Measurements from ENCODE around the gene TTYH3.

GRCh38 chr7:2585446-2585845 is 46.3 kb upstream of the TTYH3 start:
- TF ChIP-seq, protein P1, sequence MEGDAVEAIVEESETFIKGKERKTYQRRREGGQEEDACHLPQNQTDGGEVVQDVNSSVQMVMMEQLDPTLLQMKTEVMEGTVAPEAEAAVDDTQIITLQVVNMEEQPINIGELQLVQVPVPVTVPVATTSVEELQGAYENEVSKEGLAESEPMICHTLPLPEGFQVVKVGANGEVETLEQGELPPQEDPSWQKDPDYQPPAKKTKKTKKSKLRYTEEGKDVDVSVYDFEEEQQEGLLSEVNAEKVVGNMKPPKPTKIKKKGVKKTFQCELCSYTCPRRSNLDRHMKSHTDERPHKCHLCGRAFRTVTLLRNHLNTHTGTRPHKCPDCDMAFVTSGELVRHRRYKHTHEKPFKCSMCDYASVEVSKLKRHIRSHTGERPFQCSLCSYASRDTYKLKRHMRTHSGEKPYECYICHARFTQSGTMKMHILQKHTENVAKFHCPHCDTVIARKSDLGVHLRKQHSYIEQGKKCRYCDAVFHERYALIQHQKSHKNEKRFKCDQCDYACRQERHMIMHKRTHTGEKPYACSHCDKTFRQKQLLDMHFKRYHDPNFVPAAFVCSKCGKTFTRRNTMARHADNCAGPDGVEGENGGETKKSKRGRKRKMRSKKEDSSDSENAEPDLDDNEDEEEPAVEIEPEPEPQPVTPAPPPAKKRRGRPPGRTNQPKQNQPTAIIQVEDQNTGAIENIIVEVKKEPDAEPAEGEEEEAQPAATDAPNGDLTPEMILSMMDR (IDR thresholded peaks at IDR 0.05) = no peak
- no peak for TF ChIP-seq EP300 (IDR thresholded peaks at IDR 0.05)
